ENCODE measurements around the gene GAS7.

GRCh38 chr17:10173913-10174312, 24.5 kb downstream of the GAS7 start:
- TF ChIP-seq CTCF (IDR thresholded peaks at IDR 0.05) (no peak), EZH2 (IDR thresholded peaks at IDR 0.05; ENCODE audit: borderline replicate concordance, insufficient read depth, low read depth, low read length, poor library complexity, severe bottlenecking) (no peak)

Measured in B cell (primary cell).